GM12874 (cell line): ENCODE measurements around the gene PIWIL1.

ENCODE experiments used
- TF ChIP-seq, protein P1 (sequence below): IDR thresholded peaks from 2 replicates; pipeline ENCODE4 v1.5.1; 2011; ENCODE audit warnings: low read depth, mild to moderate bottlenecking, control low read depth, low read length, moderate library complexity; ENCODE audit not compliant: insufficient read depth

Gene PIWIL1

DNA sequence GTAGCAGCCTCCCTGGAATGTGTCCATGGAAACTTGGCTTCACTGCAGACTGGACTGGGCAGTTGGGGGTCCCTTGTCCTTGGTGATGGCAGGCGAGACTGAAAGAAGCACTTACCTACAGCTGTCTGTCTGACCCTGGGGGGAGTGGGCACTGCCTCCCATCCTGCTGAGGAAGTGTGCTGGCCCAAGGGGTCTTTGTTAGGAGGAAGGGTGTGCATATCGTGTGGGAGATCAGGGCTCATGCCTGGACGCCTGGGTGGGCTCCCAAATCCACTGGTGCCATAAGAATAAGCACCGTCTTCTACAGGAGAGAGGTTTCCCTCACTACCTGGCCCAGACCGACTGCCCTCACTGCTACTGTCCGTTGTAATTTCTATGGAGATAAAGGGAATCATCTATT lies 81.4 kb downstream of the PIWIL1 start:
- TF ChIP-seq, protein P1, sequence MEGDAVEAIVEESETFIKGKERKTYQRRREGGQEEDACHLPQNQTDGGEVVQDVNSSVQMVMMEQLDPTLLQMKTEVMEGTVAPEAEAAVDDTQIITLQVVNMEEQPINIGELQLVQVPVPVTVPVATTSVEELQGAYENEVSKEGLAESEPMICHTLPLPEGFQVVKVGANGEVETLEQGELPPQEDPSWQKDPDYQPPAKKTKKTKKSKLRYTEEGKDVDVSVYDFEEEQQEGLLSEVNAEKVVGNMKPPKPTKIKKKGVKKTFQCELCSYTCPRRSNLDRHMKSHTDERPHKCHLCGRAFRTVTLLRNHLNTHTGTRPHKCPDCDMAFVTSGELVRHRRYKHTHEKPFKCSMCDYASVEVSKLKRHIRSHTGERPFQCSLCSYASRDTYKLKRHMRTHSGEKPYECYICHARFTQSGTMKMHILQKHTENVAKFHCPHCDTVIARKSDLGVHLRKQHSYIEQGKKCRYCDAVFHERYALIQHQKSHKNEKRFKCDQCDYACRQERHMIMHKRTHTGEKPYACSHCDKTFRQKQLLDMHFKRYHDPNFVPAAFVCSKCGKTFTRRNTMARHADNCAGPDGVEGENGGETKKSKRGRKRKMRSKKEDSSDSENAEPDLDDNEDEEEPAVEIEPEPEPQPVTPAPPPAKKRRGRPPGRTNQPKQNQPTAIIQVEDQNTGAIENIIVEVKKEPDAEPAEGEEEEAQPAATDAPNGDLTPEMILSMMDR, result no peak

DNA sequence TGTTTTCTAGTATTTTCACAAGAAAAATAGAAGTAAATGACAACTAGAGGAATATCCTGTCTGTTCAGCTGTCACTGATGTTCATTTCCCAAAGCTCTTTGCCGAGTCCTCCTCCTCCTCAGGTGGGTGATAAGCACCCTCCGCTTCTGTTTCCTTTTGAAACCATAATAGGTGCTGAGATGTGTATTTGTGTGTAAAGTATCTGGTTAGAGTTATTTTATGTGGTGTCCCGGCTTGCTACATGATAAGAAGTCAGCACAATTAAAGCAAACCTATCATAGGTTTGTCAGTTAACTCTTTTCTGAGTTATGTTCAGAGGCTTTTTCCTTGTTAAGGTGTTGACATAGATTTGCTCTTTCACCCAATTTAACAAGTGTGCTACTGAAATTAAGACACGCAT lies 82.4 kb downstream of the PIWIL1 start:
- TF ChIP-seq, protein P1, result no peak

GRCh38 chr12:130421896-130422295 lies 84.2 kb downstream of the PIWIL1 start:
- TF ChIP-seq, protein P1, result no peak
